ENCODE measurements around the gene ARHGDIA.

The ARHGDIA gene

GRCh38 chr17:81821147-81821546, 50.0 kb downstream of the ARHGDIA start:
- Mint-ChIP-seq H3K27ac (no peak overlapping the region), H3K27me3 (peaks cover 17% of the 10 kb centered on the region), H3K4me1 (peaks cover 16% of the 10 kb centered on the region), H3K4me3 (no peak overlapping the region), H3K9me3 (no peaks in the 10 kb centered on the region)
- ATAC-seq (peak; percentile 16), DNase-seq (no peak)

GRCh38 chr17:81819708-81820107, 51.4 kb downstream of the ARHGDIA start:
- Mint-ChIP-seq H3K27me3 (peaks cover 20% of the 10 kb centered on the region), H3K9me3 (no peaks in the 10 kb centered on the region), H3K27ac (no peak overlapping the region), H3K4me3 (no peak overlapping the region), H3K4me1 (peaks cover 12% of the 10 kb centered on the region)
- DNase-seq = no peak
- ATAC-seq = peak; percentile 16

- H3K4me1 Mint-ChIP-seq = peaks cover 12% of the 10 kb centered on the region
- DNase-seq = no peak
- no peaks in the 10 kb centered on the region for H3K9me3 Mint-ChIP-seq
- H3K4me3 Mint-ChIP-seq = no peak overlapping the region
- H3K27ac Mint-ChIP-seq = no peak overlapping the region
- peaks cover 20% of the 10 kb centered on the region for H3K27me3 Mint-ChIP-seq
- ATAC-seq = no peak
Measured at GRCh38 chr17:81817758-81818147, 53.4 kb downstream of the ARHGDIA start.
